Activated T-cell treated with anti-CD3 and anti-CD28 coated beads, Interleukin-2, amount 50 U/mL, for 48 hours (primary cell): ENCODE measurements around the gene TMEM88.
"Not testable (repeated sequence)": the region's sequence is repeated elsewhere in the genome, so short reads cannot be mapped to it uniquely, and the experiment has no call there.

ENCODE experiments used
- DNase-seq, 2 experiments: peaks; one replicate each; pipeline ENCODE4 v3.0.0-alpha.2; 2020

The TMEM88 gene, protein sequence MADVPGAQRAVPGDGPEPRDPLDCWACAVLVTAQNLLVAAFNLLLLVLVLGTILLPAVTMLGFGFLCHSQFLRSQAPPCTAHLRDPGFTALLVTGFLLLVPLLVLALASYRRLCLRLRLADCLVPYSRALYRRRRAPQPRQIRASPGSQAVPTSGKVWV

DNA sequence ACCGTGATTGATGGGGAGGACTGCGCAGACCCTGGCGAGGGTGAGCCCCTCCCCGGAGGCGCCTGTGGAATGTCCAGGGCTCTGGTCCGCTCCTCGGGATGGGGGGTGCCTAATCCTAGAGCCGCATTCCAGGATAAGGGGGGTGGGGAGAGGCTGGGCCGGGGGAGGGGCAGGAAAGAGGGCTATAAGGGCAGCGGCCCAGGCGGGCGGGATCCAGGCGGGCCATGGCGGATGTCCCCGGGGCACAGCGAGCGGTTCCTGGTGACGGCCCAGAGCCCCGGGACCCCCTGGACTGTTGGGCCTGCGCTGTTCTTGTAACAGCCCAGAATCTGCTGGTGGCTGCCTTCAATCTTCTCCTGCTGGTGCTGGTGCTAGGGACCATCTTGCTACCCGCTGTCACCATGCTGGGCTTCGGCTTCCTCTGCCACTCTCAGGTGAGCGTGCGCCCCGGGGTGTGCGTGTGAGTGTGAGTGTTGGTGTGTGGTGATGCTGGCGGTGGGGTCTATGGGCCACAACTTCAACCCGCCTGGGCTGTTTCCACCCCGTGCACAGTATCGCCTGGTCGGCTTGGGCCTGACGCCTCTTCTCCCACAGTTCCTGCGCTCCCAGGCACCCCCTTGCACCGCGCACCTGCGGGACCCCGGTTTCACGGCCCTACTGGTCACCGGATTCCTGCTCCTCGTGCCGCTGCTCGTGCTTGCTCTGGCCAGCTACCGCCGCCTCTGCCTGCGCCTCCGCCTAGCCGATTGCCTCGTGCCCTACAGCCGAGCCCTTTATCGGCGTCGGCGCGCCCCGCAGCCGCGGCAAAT is at the start of gene TMEM88:
Gene TMEM88, plus strand, starts transcription at position 216 of the 809 bp plus-strand sequence. Its CDS starts 9 bp downstream, at position 225.
- DNase-seq: peak; percentile 24 to 27

GRCh38 chr17:7806587-7806986 is 48.3 kb upstream of the TMEM88 start:
- no peak for DNase-seq

- no peak for DNase-seq
Observed at GRCh38 chr17:7807206-7807605, 47.7 kb upstream of the TMEM88 start.

DNA sequence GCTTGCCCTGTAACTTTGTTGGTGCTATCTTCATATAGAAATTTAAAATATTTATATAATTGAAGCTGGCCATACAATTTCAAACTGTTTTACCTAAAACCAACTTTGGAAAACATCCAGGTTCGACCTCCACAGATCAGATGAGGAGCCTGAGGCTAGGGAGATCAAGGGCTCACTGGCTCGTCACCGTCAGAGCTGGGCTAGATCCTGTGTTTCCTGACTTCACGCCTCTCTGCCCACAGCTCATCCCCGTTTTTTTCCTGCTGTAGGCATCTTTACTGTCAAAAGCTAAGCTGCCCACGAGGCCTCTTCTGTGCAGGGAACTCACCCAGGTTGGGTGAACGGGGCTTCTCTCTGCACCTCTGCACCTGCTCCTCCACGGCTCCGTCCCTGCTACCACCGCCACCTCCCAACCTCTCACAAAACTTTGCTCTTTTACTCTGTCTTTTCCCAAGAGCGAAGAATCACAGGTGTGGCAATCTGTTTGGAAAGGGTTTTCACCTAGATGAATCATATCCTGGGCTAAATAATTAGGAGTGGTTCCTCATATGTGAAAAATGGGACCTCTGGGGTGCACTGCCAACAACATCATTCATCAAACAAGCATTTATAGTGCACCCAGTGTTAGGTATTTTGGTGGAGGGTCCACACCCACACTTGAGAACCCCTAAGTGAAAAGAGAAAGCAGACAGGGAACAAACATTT is 45.6 kb upstream of the TMEM88 start:
- no peak for DNase-seq

DNA sequence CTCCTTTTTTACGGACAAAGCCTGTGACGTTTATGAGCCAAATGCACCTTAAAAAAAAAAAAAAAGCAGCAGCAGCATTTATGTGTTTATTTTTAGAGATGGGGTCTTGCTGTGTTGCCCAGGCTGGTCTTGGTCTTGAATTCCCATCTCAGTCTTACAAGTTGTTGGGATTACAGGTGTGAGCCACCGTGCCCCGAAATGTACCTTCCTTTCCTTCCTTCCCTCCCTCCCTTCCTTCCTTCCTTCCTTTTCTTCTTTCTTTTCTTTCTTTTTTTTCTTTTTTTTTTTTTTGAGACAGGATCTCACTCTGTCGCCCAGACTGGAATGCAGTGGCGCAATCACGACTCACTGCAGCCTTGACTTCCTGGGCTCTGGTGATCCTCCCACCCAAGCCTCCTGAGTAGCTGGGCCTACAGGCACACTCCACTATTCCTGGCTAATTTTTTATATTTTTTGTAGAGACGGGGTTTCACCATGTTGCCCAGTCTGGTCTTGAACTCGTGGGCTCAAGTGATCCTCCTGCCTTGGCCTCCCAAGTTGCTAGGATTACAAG is 45.0 kb upstream of the TMEM88 start:
- DNase-seq: not testable (repeated sequence)

GRCh38 chr17:7811251-7811650 is 43.6 kb upstream of the TMEM88 start:
- no peak for DNase-seq

DNA sequence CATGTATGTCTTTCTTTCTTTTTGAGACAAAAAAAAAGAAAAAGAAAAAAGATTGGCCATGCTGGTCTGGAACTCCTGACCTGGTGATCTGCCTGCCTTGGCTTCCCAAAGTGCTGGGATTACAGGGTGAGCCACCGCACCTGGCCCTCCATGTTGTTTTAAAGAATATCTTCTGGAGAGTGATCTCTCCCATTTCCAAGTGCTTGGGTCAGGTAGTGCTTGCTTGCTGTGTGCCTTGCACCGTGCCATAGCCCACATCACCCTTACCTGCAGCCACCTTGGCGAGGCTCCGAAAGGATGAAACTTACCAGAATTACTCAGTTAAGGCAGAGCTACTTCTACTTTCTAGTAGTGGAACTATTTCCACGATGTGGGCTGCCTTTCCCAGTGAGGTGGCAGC is 39.9 kb upstream of the TMEM88 start:
- no peak for DNase-seq

GRCh38 chr17:7816926-7817642 is 37.8 kb upstream of the TMEM88 start:
- no peak for DNase-seq

- no peak for DNase-seq
Observed at GRCh38 chr17:7817643-7817964, 37.3 kb upstream of the TMEM88 start.

- no peak for DNase-seq
Observed at GRCh38 chr17:7818026-7818425, 36.8 kb upstream of the TMEM88 start.

GRCh38 chr17:7818746-7819645 is 35.9 kb upstream of the TMEM88 start:
- no peak for DNase-seq

DNA sequence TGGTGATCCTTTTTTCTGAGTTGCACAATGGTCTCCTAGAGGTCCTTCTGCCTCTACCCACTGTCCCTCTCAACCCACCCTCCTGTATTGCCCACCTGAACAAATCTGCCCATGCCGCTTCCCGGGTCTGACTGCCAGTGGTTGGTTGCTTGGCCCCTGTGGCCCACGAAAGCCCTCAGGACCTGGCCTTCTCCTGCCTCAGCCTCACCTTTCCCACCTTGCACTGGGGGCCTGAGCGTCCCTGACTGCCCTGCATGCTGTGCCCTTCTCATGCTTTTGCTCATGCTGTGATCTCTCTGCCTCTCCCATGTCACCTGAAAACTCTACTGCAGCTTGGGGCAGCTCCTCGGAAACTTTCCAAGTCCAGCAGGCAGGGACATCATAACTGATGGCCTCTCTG is 34.6 kb upstream of the TMEM88 start:
- DNase-seq: no peak

GRCh38 chr17:7822126-7822525 is 32.7 kb upstream of the TMEM88 start:
- no peak for DNase-seq

GRCh38 chr17:7823581-7824001 is 31.3 kb upstream of the TMEM88 start:
- DNase-seq: no peak

DNA sequence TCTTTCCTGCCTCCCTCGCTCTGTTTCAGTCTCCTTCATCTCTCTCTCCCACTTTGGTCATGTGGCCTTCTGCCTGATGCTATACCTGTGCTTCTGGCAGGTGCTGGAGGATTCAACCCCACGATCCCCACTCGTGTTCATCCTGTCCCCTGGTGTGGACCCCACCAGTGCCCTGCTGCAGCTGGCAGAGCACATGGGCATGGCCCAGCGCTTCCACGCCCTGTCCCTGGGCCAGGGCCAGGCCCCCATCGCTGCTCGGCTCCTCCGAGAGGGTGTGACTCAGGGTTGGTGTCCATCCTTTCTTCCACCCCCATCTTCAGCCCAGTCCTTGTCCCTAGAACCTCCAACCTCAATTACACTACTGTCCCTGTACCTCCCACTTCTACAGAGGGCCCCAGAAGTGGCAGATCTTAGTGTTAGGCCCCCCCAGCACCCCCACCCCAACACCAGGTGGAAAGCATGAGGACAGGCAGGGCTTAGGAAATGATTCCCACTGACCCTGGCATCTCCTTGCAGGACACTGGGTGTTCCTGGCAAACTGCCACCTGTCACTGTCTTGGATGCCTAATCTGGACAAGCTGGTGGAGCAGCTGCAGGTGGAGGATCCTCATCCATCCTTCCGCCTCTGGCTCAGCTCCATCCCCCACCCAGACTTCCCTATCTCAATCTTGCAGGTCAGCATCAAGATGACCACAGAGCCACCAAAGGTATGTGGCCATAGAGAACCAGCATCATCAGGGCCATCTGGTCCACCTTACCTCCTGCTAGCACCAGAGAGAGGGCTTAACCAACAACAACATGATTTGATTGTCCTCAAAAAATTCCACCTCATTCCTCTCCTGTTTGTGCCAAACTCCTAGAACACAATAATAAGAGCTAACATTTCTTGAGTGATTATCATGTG is 30.6 kb upstream of the TMEM88 start:
- DNase-seq: no peak

GRCh38 chr17:7825206-7825990 is 29.5 kb upstream of the TMEM88 start:
- no peak for DNase-seq

DNA sequence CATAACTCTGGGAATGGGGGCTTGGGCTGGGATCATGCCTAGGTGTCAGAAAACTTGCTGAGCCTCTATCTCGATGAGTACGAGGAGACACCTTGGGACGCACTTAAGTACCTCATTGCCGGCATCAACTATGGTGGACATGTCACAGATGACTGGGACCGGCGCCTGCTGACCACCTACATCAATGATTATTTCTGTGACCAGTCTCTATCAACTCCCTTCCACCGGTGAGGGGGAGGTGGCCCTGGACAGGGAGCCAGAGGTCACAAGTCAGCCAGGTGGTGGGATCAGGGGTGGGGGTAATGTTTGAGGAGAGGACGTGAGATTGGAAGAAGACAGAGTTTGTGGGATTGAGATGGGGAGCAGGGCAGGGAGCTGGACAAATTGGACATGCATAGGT is 24.2 kb upstream of the TMEM88 start:
- DNase-seq: no peak

DNA sequence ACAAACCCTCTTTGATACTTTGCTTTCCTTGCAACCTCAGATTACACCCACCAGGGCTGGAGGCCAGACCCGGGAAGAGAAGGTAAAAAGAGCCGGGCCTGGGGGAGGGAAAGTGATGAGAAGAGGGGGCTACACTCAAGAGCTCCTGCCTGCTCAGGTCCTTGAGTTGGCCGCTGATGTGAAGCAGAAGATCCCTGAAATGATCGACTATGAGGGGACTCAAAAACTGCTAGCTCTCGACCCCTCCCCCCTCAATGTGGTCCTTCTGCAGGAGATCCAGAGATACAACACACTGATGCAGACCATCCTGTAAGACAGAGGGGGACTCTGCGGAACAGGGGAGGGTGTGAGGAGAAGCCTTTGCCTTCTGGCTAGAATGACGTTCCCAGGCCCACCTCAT is 23.6 kb upstream of the TMEM88 start:
- DNase-seq: no peak

- no peak for DNase-seq
Observed at GRCh38 chr17:7832431-7832830, 22.4 kb upstream of the TMEM88 start.
